Karpas-422 (cell line): ENCODE results near the gene AGRN. TPM values are rescaled to one million over a fixed set of nuclear protein-coding genes. Genes with fewer than 3 reads are reported as not detected.
A peak's percentile ranks its signal among the peaks of the same experiment; 100 is the strongest.

Experiments
- DNase-seq: peaks from one replicate; pipeline ENCODE4 v3.0.0-alpha.2; 2015
- H2AFZ ChIP-seq: fragments of 200-600 bp; sonication (generic); 2 replicates; pipeline ENCODE4 v1.6.1; 2014; ENCODE audit warnings: antibody characterized with exemption, low read length, mixed read lengths
- H3K27ac ChIP-seq: fragments of 200-600 bp; sonication (generic); 2 replicates; pipeline ENCODE4 v1.5.1; 2014; ENCODE audit warnings: mild to moderate bottlenecking, low read length, moderate library complexity
- H3K27me3 ChIP-seq: fragments of 200-600 bp; sonication (generic); 2 replicates; pipeline ENCODE4 v1.6.1; 2014; ENCODE audit warnings: low read length, mixed read lengths
- H3K36me3 ChIP-seq: fragments of 200-600 bp; sonication (generic); 2 replicates; pipeline ENCODE4 v1.6.1; 2014; ENCODE audit warnings: low read length, mixed read lengths; ENCODE audit not compliant: insufficient read depth
- H3K4me1 ChIP-seq: fragments of 200-600 bp; sonication (generic); 2 replicates; pipeline ENCODE4 v1.6.1; 2014; ENCODE audit warnings: mild to moderate bottlenecking, low read length, mixed read lengths
- H3K4me2 ChIP-seq: fragments of 200-600 bp; sonication (generic); 2 replicates; pipeline ENCODE4 v1.6.1; 2014; ENCODE audit warnings: low read length, low read depth, mild to moderate bottlenecking; ENCODE audit not compliant: poor library complexity, severe bottlenecking
- H3K4me3 ChIP-seq: fragments of 200-600 bp; sonication (generic); 2 replicates; pipeline ENCODE4 v1.5.1; 2014; ENCODE audit warnings: mild to moderate bottlenecking, antibody characterized with exemption, low read length, mixed read lengths
- H3K79me2 ChIP-seq: fragments of 200-600 bp; sonication (generic); 2 replicates; pipeline ENCODE4 v1.6.1; 2014; ENCODE audit warnings: mild to moderate bottlenecking, low read length, mixed read lengths
- H3K9ac ChIP-seq: fragments of 200-600 bp; sonication (generic); 2 replicates; pipeline ENCODE4 v1.6.0; 2014; ENCODE audit warnings: low read length
- H3K9me2 ChIP-seq: fragments of 200-600 bp; sonication (generic), shearing (Covaris generic); replicated peaks from 2 replicates; pipeline ENCODE4 v1.6.0; 2014; ENCODE audit warnings: mild to moderate bottlenecking, low read length, moderate library complexity; ENCODE audit not compliant: insufficient read depth
- H3K9me3 ChIP-seq: fragments of 300-700, 200-600 bp; sonication (generic); 2 replicates; pipeline ENCODE4 v1.6.1; 2014; ENCODE audit warnings: low read length, mixed read lengths
- H4K20me1 ChIP-seq: fragments of 200-600 bp; sonication (generic); 2 replicates; pipeline ENCODE4 v1.6.1; 2014; ENCODE audit warnings: mild to moderate bottlenecking, antibody characterized with exemption, low read length, low read depth; ENCODE audit not compliant: insufficient read depth
- total RNA-seq: library from RNA; depleted of rRNA; stranded (reverse); fragments of >200 nt; shearing (Covaris generic); gene quantifications from 2 replicates; pipeline ENCODE4 v1.2.3, GENCODE V29; 2014; ENCODE audit warnings: low replicate concordance

Gene AGRN
- total RNA-seq, 1 experiment from 2014 or later, result 2.4 TPM

DNA sequence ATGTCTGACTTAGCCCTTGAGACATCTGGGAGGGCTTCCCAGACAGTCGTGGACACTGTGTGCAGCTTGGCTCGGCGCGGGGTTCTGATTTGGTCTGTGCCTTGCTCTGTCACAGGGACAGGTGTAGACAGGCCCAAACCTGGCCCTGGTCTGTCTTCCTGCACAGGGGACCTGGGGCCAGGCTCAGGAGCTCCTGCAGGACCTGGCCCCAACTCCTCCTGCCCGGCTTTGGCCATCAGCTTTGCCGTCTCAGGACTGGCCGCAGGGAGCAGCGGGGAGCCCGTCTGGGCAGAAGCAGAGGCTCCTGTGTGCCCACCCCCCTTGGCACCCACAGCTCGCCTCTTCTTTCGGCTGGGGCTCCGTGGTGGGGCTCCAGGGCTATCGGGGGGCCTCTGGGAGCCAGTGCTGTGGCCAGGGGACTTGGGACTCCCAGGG is 39.8 kb upstream of the AGRN start:
- Histone ChIP-seq H3K4me2 (no peak overlapping the region), H3K9me3 (no peaks in the 10 kb centered on the region), H3K4me1 (peaks cover 6% of the 10 kb centered on the region), H3K27me3 (no peaks in the 10 kb centered on the region), H3K9me2 (no peaks in the 10 kb centered on the region), H3K36me3 (no peaks in the 10 kb centered on the region), H3K9ac (no peak overlapping the region), H2AFZ (no peak overlapping the region), H4K20me1 (no peaks in the 10 kb centered on the region), H3K27ac (no peak overlapping the region), H3K4me3 (no peak overlapping the region), H3K79me2 (no peaks in the 10 kb centered on the region)
- no peak for DNase-seq

- no peak for DNase-seq
- Histone ChIP-seq H3K36me3 (no peaks in the 10 kb centered on the region), H3K9me3 (no peaks in the 10 kb centered on the region), H3K27ac (no peak overlapping the region), H2AFZ (no peak overlapping the region), H3K4me1 (peaks cover 5% of the 10 kb centered on the region), H3K4me2 (no peak overlapping the region), H4K20me1 (no peaks in the 10 kb centered on the region), H3K27me3 (no peaks in the 10 kb centered on the region), H3K9me2 (no peaks in the 10 kb centered on the region), H3K4me3 (no peak overlapping the region), H3K79me2 (no peaks in the 10 kb centered on the region), H3K9ac (no peak overlapping the region)
Measured at GRCh38 chr1:980602-981395, 39.1 kb upstream of the AGRN start.

GRCh38 chr1:981491-981954 is 38.4 kb upstream of the AGRN start:
- Histone ChIP-seq H2AFZ (no peak overlapping the region), H3K9me3 (no peaks in the 10 kb centered on the region), H3K4me3 (no peak overlapping the region), H3K9me2 (no peaks in the 10 kb centered on the region), H3K27me3 (no peaks in the 10 kb centered on the region), H3K9ac (no peak overlapping the region), H3K27ac (no peak overlapping the region), H4K20me1 (no peaks in the 10 kb centered on the region), H3K79me2 (no peaks in the 10 kb centered on the region), H3K4me1 (no peaks in the 10 kb centered on the region), H3K36me3 (no peaks in the 10 kb centered on the region), H3K4me2 (no peak overlapping the region)
- DNase-seq, result no peak

DNA sequence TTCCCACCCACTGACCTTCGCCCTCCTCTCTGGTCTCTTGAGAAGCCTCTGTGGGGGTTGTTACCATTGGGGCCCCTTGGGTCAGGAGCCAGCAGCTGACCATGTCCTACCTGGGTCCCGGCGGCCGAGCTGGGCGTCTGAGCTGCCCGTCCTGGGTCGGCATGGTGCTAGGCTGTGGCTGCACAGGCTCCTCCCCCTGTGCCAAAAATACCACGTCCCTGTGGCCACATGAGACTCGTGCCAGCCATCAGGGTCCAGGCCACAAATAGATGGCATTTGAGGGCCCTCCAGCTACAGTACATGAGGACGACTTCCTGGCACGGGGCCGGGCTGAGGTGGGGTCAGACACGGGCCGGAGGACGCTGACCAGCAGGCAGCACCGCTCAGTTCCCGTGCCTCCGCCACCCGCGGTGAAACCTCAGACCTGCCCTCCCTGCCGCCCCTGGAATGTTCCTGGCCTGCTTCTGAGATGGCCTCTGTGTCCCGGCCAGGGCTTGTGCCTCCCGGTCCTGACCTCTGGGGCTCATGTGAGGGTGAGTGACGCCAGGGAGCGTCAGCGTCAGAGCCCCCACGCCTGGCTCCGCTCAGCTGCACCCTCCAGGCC is 37.9 kb upstream of the AGRN start, which contains the start of gene PERM1:
PERM1 (minus strand) TSS at position 139 of the 604 bp plus-strand sequence. CDS start 1,064 bp downstream, outside the sequence.
- Histone ChIP-seq H4K20me1 (no peaks in the 10 kb centered on the region), H3K79me2 (no peaks in the 10 kb centered on the region), H3K27ac (no peak within 1 kb of the TSS), H3K9me2 (no peaks in the 10 kb centered on the region), H3K36me3 (no peaks in the 10 kb centered on the region), H3K9ac (no peak within 1 kb of the TSS), H3K27me3 (no peaks in the 10 kb centered on the region), H2AFZ (no peak within 1 kb of the TSS), H3K9me3 (no peaks in the 10 kb centered on the region), H3K4me1 (no peaks in the 10 kb centered on the region), H3K4me3 (no peak within 1 kb of the TSS), H3K4me2 (no peak within 1 kb of the TSS)
- DNase-seq, result no peak

GRCh38 chr1:982765-983436 is 37.0 kb upstream of the AGRN start:
- no peaks in the 10 kb centered on the region for H4K20me1 ChIP-seq
- no peak for DNase-seq
- no peaks in the 10 kb centered on the region for H3K27me3 ChIP-seq
- no peak overlapping the region for H3K9ac ChIP-seq
- H3K4me3 ChIP-seq, result no peak overlapping the region
- no peaks in the 10 kb centered on the region for H3K79me2 ChIP-seq
- no peak overlapping the region for H3K27ac ChIP-seq
- no peak overlapping the region for H2AFZ ChIP-seq
- no peaks in the 10 kb centered on the region for H3K9me2 ChIP-seq
- no peaks in the 10 kb centered on the region for H3K4me1 ChIP-seq
- H3K9me3 ChIP-seq, result no peaks in the 10 kb centered on the region
- H3K36me3 ChIP-seq, result no peaks in the 10 kb centered on the region
- H3K4me2 ChIP-seq, result no peak overlapping the region

DNA sequence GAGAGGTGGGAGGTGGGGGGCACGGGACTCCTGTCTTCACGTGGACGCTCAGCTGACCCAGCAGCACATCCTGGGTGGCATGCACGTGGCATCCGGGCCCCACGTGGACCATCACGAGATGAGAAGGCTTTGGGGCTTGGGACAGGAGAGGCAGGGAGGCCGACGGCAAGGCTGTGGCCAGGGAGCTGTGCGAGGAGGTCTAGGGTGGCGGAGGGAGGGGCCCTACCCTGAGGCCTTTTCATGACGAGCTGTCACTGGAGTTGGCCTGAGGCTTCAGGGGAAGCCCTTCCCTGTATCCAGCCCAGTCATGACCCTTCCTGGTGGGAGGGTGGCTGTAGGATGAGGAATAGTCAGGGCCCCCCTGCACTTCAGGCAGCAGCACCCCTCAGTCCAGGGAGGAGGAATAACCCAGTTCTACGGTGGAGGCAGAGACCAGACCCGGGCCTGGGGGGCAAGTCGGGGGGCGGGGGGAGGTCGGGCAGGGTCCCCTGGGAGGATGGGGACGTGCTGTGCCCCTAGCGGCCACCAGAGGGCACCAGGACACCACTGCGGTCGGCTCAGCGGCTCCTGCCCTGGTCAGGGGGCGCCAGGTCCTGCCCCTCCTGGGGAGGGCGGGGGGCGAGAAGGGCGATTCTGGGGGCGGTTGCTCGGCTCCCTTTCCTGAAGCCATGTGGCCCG is 36.0 kb upstream of the AGRN start:
- H3K4me2 ChIP-seq, result no peak overlapping the region

GRCh38 chr1:984476-984814 is 35.5 kb upstream of the AGRN start:
- no peak for DNase-seq
- Histone ChIP-seq H3K27me3 (no peaks in the 10 kb centered on the region), H3K79me2 (no peaks in the 10 kb centered on the region), H4K20me1 (no peaks in the 10 kb centered on the region), H3K36me3 (no peaks in the 10 kb centered on the region), H3K4me1 (no peaks in the 10 kb centered on the region), H2AFZ (no peak overlapping the region), H3K9me2 (no peaks in the 10 kb centered on the region), H3K27ac (no peak overlapping the region), H3K4me2 (no peak overlapping the region), H3K9me3 (no peaks in the 10 kb centered on the region), H3K4me3 (no peak overlapping the region), H3K9ac (no peak overlapping the region)

More for the DNA sequence above, 36.0 kb upstream of the AGRN start:
- peak; percentile 70 for DNase-seq
- Histone ChIP-seq H3K9me2 (no peaks in the 10 kb centered on the region), H4K20me1 (no peaks in the 10 kb centered on the region), H3K4me1 (no peaks in the 10 kb centered on the region), H3K27me3 (no peaks in the 10 kb centered on the region), H3K9ac (no peak overlapping the region), H3K27ac (no peak overlapping the region), H2AFZ (no peak overlapping the region), H3K36me3 (no peaks in the 10 kb centered on the region), H3K79me2 (no peaks in the 10 kb centered on the region), H3K9me3 (no peaks in the 10 kb centered on the region), H3K4me3 (no peak overlapping the region)

DNA sequence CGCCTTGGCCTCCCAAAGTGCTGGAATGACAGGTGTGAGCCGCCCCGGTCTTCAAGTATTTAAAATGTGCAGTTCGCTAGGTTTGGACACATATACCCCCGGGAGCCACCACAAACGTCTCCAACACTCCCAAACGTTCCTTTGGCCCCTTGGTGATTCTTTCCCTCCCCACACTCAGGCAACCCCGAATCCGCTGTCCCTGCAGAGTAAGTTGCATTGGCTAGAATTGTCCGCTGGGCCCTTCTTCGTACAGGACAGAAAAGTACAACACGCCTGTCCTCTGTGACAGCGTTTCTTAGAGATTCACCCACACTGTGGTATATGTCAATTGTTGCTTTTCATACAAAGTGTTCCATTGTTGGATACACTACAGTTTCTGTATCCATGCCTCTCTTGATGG is 34.8 kb upstream of the AGRN start:
- Histone ChIP-seq H4K20me1 (no peaks in the 10 kb centered on the region), H3K36me3 (no peaks in the 10 kb centered on the region), H3K9me3 (no peaks in the 10 kb centered on the region), H3K4me3 (no peak overlapping the region), H3K4me2 (no peak overlapping the region), H2AFZ (no peak overlapping the region), H3K9me2 (no peaks in the 10 kb centered on the region), H3K27ac (no peak overlapping the region), H3K9ac (no peak overlapping the region), H3K27me3 (no peaks in the 10 kb centered on the region), H3K79me2 (no peaks in the 10 kb centered on the region), H3K4me1 (no peaks in the 10 kb centered on the region)
- DNase-seq, result no peak
